ENCODE data around the gene OR11H7.
"Not testable (repeated sequence)": the region's sequence is repeated elsewhere in the genome, so short reads cannot be mapped to it uniquely, and the experiment has no call there.

OR11H7 gene

GRCh38 chr14:20228681-20229080 is at the start of gene OR11H7:
TSS of gene OR11H7 (plus strand) at chr14:20228981.
- no peak for DNase-seq

GRCh38 chr14:20179218-20179617 is 49.6 kb upstream of the OR11H7 start:
- no peak for DNase-seq

- no peak for DNase-seq
Observed at GRCh38 chr14:20179880-20180279, 48.9 kb upstream of the OR11H7 start.

DNA sequence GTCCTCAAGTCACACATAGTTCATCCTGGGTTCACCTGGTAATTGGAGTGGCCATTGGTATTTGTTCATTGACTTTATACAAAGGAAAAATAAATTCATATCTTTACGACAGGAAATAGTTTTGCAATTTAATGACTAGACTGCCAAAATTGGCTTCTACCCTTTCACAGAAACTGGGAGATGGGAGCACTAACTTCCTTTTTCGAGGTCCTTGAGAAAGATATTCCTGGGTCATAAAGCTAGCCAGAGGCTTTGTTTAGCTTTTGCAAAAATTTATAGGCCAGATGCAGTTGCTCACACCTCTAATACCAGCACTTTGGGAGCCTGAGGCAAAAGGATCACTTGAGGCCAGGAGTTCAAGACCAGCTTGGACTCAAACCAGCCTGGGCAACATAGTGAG is 48.3 kb upstream of the OR11H7 start:
- no peak for DNase-seq

GRCh38 chr14:20184181-20184580 is 44.6 kb upstream of the OR11H7 start:
- no peak for DNase-seq

- DNase-seq, result no peak
Observed at GRCh38 chr14:20190596-20190995, 38.2 kb upstream of the OR11H7 start, which contains the start of gene OR11G2. TSS of gene OR11G2 (plus strand) at chr14:20190896. CDS start at chr14:20197438, 6,542 bp downstream.

- no peak for DNase-seq
Observed at GRCh38 chr14:20191396-20191795, 37.4 kb upstream of the OR11H7 start.

GRCh38 chr14:20194101-20194500 is 34.7 kb upstream of the OR11H7 start:
- DNase-seq, result no peak

- DNase-seq, result not testable (repeated sequence)
Observed at GRCh38 chr14:20195170-20195569, 33.6 kb upstream of the OR11H7 start.

GRCh38 chr14:20195911-20196310 is 32.9 kb upstream of the OR11H7 start:
- DNase-seq, result no peak

- no peak for DNase-seq
Observed at GRCh38 chr14:20197459-20197858, 31.3 kb upstream of the OR11H7 start.

- no peak for DNase-seq
Observed at GRCh38 chr14:20198991-20199390, 29.8 kb upstream of the OR11H7 start.

GRCh38 chr14:20204721-20205120 is 24.1 kb upstream of the OR11H7 start:
- no peak for DNase-seq

GRCh38 chr14:20209595-20209994 is 19.2 kb upstream of the OR11H7 start:
- no peak for DNase-seq

DNA sequence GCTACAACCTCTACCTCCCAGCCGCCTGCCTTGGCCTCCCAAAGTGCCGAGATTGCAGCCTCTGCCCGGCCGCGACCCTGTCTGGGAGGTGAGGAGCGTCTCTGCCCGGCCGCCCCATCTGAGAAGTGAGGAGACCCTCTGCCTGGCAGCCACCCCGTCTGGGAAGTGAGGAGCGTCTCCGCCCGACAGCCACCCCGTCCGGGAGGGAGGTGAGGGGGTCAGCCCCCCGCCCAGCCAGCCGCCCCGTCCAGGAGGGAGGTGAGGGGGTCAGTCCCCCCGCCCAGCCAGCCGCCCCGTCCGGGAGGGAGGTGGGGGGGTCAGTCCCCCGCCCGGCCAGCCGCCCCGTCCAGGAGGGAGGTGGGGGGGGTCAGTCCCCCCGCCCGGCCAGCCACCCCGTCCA is 16.4 kb upstream of the OR11H7 start:
- not testable (repeated sequence) for DNase-seq

GRCh38 chr14:20215196-20215595 is 13.6 kb upstream of the OR11H7 start:
- no peak for DNase-seq

DNA sequence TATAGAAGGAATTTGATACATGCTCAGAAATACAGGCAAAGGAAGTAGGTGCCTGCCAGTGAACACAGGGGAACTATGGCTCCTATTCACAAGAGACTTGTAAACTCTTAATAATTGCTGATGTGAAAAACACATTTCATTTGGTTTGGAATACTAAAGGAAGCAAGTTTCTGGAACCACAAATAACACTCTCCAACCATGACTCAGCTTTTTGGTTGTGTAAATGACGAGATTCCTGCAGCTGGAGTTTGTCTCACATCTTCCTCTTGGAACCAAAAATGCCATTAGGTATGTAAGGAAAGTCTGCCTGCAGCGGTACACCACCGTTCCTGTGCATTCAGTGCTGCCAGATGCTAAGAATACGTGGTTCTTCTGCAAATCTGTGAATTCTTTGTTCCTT is 9.7 kb upstream of the OR11H7 start:
- no peak for DNase-seq

DNA sequence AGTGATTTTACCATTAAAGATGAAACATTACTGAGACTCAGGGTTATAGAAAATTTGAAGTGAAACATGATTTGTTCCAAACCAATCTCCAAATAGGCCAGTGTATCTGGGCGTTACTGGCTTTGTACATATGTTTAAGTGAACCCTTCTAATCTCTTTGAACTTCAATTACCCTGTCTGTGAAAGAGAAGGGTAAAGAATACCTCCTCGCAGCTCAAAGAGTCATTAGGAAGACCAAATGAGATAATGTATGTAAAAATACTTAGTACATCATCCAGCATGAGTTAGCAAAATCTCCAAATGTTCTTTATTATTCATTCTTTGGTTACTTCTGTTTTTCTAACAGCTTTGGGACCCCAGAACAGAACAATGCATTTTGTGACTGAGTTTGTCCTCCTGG is 5.4 kb upstream of the OR11H7 start, which contains the start of gene OR11H6:
Gene OR11H6, plus strand, starts transcription at position 301 of the 400 bp plus-strand sequence. Its CDS starts 0 bp downstream, at position 301.
- no peak for DNase-seq

GRCh38 chr14:20235415-20235814 is 6.6 kb downstream of the OR11H7 start:
- DNase-seq, result not testable (repeated sequence)

DNA sequence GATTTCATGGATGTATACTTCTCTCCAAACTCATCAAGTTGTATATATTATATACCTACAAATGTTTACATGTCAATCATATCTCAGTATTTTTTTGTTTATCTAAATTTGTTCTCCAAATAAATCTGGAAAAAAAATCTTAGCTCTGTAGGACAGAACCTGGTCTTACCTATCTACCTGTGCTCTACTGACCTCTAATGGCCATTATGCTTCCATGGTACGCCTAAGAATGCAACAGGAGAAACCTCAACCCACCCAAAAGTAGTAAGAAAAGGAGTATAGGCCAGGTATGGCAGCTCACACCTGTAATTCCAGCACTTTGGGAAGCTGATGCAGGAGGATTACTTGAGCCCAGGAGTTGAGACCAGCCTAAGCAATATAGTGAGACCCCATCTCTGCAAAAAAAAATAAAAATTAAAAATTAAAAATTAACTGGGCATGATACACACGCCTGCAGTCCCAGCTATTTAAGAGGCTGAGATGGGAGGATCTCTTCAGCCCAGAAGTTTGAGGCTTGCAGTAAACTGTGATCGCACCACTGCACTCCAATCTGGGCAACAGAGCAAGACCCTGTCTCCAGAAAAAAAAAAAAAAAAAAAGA is 19.0 kb downstream of the OR11H7 start:
- DNase-seq, result no peak

DNA sequence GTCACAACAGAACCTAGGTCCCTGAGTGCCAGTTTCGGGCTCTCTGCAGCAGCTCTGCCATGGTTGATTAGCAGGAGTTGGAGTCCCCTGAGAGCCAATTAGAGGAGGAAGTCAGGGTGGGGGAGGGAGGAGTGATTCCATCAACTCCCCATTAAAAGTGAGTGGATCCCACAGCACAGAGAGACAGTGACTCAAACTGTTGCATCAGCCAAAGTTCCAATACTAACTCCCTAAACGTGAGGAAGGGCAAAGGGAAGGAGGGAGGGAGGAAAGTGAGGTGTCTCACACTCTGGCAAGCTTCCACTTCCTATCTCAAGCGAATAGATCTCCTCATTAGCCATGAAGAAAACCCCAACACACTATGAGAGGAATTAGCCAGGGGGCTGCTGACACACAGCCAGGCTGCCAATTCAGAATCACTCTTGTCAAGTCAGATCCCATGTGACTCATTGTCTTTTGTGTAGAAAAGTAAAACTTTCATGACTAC is 33.9 kb downstream of the OR11H7 start:
- no peak for DNase-seq

DNA sequence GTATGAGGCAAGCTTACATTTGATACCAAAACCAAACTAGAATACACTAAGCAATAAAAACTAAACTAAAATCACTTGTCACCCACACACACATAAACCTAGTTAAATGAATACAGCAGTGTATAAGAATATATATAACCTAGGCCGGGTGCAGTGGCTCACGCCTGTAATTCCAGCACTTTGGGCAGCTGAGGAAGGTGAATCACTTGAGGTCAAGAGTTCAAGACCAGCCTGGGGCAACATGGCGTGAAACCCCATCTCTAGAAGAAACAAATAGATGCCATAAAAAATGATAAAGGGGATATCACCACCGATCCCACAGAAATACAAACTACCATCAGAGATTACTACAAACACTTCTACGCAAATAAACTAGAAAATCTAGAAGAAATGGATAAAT is 35.6 kb downstream of the OR11H7 start:
- DNase-seq, result not testable (repeated sequence)

GRCh38 chr14:20274062-20274461 is 45.3 kb downstream of the OR11H7 start:
- no peak for DNase-seq

- no peak for DNase-seq
Observed at GRCh38 chr14:20277409-20277808, 48.6 kb downstream of the OR11H7 start.

GRCh38 chr14:20278414-20278813 is 49.6 kb downstream of the OR11H7 start:
- peak; percentile 5 for DNase-seq

Data from stimulated activated CD4-positive, alpha-beta T cell treated with anti-CD3 and anti-CD28 coated beads, Interleukin-4, amount 100 ng/mL, for 1 hour (primary cell).